ENCODE results near the gene SLC12A5.

DNA sequence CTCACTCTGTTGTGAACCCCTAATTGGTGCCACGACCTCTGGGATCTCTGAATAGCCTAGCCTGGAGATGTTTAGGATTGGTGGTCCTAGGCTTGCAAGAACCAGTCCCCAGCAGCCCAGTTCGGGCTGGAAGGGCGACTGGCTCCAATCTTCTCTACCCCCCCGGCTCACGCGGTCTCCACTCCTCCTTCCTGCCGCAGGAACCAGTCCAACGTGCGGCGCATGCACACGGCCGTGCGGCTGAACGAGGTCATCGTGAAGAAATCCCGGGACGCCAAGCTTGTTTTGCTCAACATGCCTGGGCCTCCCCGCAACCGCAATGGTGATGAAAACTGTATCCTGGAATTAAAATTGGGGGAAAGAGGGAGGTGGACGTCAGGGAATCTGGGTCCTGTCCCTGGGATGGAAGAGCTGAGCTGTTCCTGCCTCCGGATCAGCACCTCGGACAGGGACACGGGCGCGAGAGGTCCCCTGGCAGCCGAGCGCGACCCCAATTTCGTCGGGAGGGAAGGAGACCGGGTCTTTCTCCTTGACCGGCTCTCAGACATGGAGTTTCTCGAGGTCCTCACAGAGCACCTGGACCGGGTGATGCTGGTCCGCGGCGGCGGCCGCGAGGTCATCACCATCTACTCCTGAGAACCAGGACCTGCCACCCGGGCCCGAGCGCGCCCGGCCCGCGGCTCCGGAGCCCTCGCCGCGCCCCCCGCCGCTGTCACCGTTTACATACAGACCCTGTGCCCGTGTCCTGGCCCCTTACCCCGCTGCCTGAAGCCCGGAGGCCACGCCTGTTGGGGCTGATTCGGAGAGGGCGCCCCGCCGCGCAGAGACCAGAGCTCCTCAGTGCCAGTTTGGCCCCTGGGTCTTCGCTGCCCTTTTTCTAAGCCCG lies 28.2 kb downstream of the SLC12A5 start:
- TF ChIP-seq, protein P1, sequence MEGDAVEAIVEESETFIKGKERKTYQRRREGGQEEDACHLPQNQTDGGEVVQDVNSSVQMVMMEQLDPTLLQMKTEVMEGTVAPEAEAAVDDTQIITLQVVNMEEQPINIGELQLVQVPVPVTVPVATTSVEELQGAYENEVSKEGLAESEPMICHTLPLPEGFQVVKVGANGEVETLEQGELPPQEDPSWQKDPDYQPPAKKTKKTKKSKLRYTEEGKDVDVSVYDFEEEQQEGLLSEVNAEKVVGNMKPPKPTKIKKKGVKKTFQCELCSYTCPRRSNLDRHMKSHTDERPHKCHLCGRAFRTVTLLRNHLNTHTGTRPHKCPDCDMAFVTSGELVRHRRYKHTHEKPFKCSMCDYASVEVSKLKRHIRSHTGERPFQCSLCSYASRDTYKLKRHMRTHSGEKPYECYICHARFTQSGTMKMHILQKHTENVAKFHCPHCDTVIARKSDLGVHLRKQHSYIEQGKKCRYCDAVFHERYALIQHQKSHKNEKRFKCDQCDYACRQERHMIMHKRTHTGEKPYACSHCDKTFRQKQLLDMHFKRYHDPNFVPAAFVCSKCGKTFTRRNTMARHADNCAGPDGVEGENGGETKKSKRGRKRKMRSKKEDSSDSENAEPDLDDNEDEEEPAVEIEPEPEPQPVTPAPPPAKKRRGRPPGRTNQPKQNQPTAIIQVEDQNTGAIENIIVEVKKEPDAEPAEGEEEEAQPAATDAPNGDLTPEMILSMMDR (IDR thresholded peaks at IDR 0.05), result no peak
- no peak for TF ChIP-seq POLR2A (IDR thresholded peaks at IDR 0.05)
